K562 (cell line): Measurements from ENCODE around the gene FMNL3. TPM values are rescaled to one million over a fixed set of nuclear protein-coding genes. Genes with fewer than 3 reads are reported as not detected.

ENCODE experiments used
- ATF7 ChIP-seq: fragments of 450-650 bp; IDR thresholded peaks from 2 replicates; pipeline ENCODE4 v1.7.1; 2014; ENCODE audit warnings: mild to moderate bottlenecking, moderate library complexity
- CBX2 ChIP-seq: fragments of 200-600 bp; sonication (generic); IDR thresholded peaks from one replicate; pipeline ENCODE4 v1.6.1; 2012; ENCODE audit warnings: mild to moderate bottlenecking, low read length, inconsistent platforms; ENCODE audit not compliant: insufficient read depth, poor library complexity, severe bottlenecking
- DMBX1 ChIP-seq: fragments of 250-450 bp; sonication (Bioruptor Pico); IDR thresholded peaks from 2 replicates; pipeline ENCODE4 v1.8.0; 2022; ENCODE audit warnings: inconsistent platforms, mild to moderate bottlenecking, moderate library complexity, borderline replicate concordance
- DPF2 ChIP-seq: fragments of 450-650 bp; IDR thresholded peaks from 2 replicates; pipeline ENCODE4 v1.6.1; 2016
- HDAC6 ChIP-seq: IDR thresholded peaks from 2 replicates; pipeline ENCODE4 v1.6.1; 2012; ENCODE audit warnings: low read depth, mild to moderate bottlenecking, control low read depth, inconsistent platforms, low read length, moderate library complexity
- HNRNPL ChIP-seq: fragments of 200-400 bp; formaldehyde crosslinking; IDR thresholded peaks from 2 replicates; pipeline ENCODE4 v1.6.1; 2017; ENCODE audit warnings: low read depth, mild to moderate bottlenecking, low read length
- KDM1A ChIP-seq, 2 experiments: fragments of 450-650 bp; IDR thresholded peaks; 2 replicates each; pipeline ENCODE4 v1.6.1; 2016; ENCODE audit warnings: mild to moderate bottlenecking in 2 of 2
- KDM4B ChIP-seq, 2 experiments: fragments of 450-650 bp in 1 of 2; sonication (generic) in 1 of 2; IDR thresholded peaks; 2 replicates each; pipeline ENCODE4 v1.6.1; 2016 to 2017; ENCODE audit warnings: borderline replicate concordance in 2 of 2, antibody characterized with exemption in 1 of 2, low read depth in 1 of 2, mild to moderate bottlenecking in 1 of 2
- KLF10 ChIP-seq: fragments of 250-450 bp; sonication (Bioruptor Pico); IDR thresholded peaks from 2 replicates; pipeline ENCODE4 v1.6.1; 2021; ENCODE audit warnings: matching md5 sums
- MED1 ChIP-seq: sonication (generic); formaldehyde crosslinking; IDR thresholded peaks from 2 replicates; pipeline ENCODE4 v1.8.1; 2023; ENCODE audit warnings: missing genetic modification reagents, borderline replicate concordance
- MEF2A ChIP-seq: IDR thresholded peaks from 2 replicates; pipeline ENCODE4 v1.6.1; 2011; ENCODE audit warnings: low read depth, mild to moderate bottlenecking, low read length, moderate library complexity; ENCODE audit not compliant: control insufficient read depth
- NEUROD1 ChIP-seq: fragments of 150-350 bp; IDR thresholded peaks from 2 replicates; pipeline ENCODE4 v1.6.1; 2014; ENCODE audit warnings: borderline replicate concordance, low read length, low read depth; ENCODE audit not compliant: partially characterized antibody
- NUFIP1 ChIP-seq: fragments of 450-650 bp; IDR thresholded peaks from 2 replicates; pipeline ENCODE4 v1.6.1; 2018; ENCODE audit not compliant: partially characterized antibody
- POLR2H ChIP-seq: IDR thresholded peaks from 2 replicates; pipeline ENCODE4 v1.6.1; 2016; ENCODE audit warnings: missing genetic modification characterization, low read depth, mild to moderate bottlenecking, control low read depth, missing compliant biosample characterization, moderate library complexity
- ZBTB17 ChIP-seq: fragments of 450-650 bp; formaldehyde crosslinking; IDR thresholded peaks from 2 replicates; pipeline ENCODE4 v1.4.0; 2020; ENCODE audit warnings: mild to moderate bottlenecking
- ZC3H11A ChIP-seq: IDR thresholded peaks from 2 replicates; pipeline ENCODE4 v1.6.1; 2012; ENCODE audit warnings: low read depth, low read length, improper control_type of control experiment
- ZNF165 ChIP-seq: fragments of 250-450 bp; sonication (Bioruptor Pico); IDR thresholded peaks from 2 replicates; pipeline ENCODE4 v1.4.0; 2020; ENCODE audit warnings: borderline replicate concordance
- ZNF511 ChIP-seq: sonication (generic); formaldehyde crosslinking; IDR thresholded peaks from 2 replicates; pipeline ENCODE4 v1.8.0; 2022; ENCODE audit warnings: mild to moderate bottlenecking, missing genetic modification reagents
- ZNF780A ChIP-seq: fragments of 250-450 bp; sonication (Bioruptor Pico); IDR thresholded peaks from 2 replicates; pipeline ENCODE4 v1.5.0; 2021; ENCODE audit warnings: mild to moderate bottlenecking
- polyA plus RNA-seq, 8 experiments: library from polyadenylated mRNA; depleted of rRNA in 4 of 8; stranded (reverse) in 5 of 8; unstranded in 3 of 8; fragments of >200 nt; fragmentation: Nextera tagmentation in 2 of 8; fragmentation: Illumina TruSeq in 1 of 8; extraction: Ambion mirVana in 2 of 8; extraction: Trizol in 1 of 8; gene quantifications; 2 replicates each; pipeline versions ENCODE4 v1.2.1 to v1.2.3, GENCODE V29; 2011 to 2014; ENCODE audit warnings: inconsistent platforms in 1 of 8, missing spikeins in 1 of 8
- total RNA-seq, 7 experiments: library from RNA; depleted of rRNA in 6 of 7; stranded (reverse); fragments of >200 nt in 6 of 7; fragmentation: Illumina TruSeq in 2 of 7; extraction: Trizol in 2 of 7; gene quantifications; 2 replicates each; pipeline versions ENCODE4 v1.2.1 to v1.2.3, GENCODE V29; 2011 to 2021; ENCODE audit warnings: low replicate concordance in 1 of 7
- TF ChIP-seq, protein P1 (sequence below): fragments of 250-450 bp; sonication (Bioruptor Pico); IDR thresholded peaks from 2 replicates; pipeline ENCODE4 v1.4.0; 2020; ENCODE audit warnings: mild to moderate bottlenecking, moderate library complexity
- TF ChIP-seq, protein P2 (sequence below): fragments of 450-650 bp; formaldehyde crosslinking; IDR thresholded peaks from 2 replicates; pipeline ENCODE4 v1.4.0; 2022; ENCODE audit warnings: missing genetic modification characterization
- TF ChIP-seq, protein P3 (sequence below): fragments of 450-650 bp; formaldehyde crosslinking; IDR thresholded peaks from 2 replicates; pipeline ENCODE4 v1.4.0; 2022; ENCODE audit warnings: mild to moderate bottlenecking, moderate library complexity

The FMNL3 gene
- total and polyA plus RNA-seq, 9 of the 15 experiments (the other 6 are each of a cell fraction or from before 2014, with no cell fraction given): 0.49 to 14.4 (median 6.8) TPM

- TF ChIP-seq DPF2 (peak; percentile 51; the same call in 1 of the 2 replicates), ATF7 (peak; percentile 47; the same call in 1 of the 2 replicates), DMBX1 (CRISPR knock-in tag) (peak; percentile 46; the same call in 1 of the 2 replicates), HDAC6 (no peak), MED1 (CRISPR knock-in tag) (no peak), ZC3H11A (no peak), ZNF780A (CRISPR knock-in tag) (no peak), ZBTB17 (peak; percentile 68; the same call in 1 of the 2 replicates), NUFIP1 (no peak), KLF10 (CRISPR knock-in tag) (no peak), ZNF511 (no peak), NEUROD1 (peak; percentile 62), KDM4B (IDR thresholded peaks at IDR 0.05; ENCODE audit: borderline replicate concordance in 2 of 2, low read depth in 1 of 2) (0 out of 4 replicates have a peak, but pooled peaks of 1 of the 2 experiments have one; percentile 33), CBX2 (no peak), HNRNPL (no peak), ZNF165 (CRISPR knock-in tag) (0 out of 2 replicates have a peak, but pooled peaks have one; percentile 57), POLR2H (tag) (peak; percentile 56), MEF2A (peak; percentile 99), KDM1A (IDR thresholded peaks at IDR 0.05) (no peak)
- TF ChIP-seq, protein P1, sequence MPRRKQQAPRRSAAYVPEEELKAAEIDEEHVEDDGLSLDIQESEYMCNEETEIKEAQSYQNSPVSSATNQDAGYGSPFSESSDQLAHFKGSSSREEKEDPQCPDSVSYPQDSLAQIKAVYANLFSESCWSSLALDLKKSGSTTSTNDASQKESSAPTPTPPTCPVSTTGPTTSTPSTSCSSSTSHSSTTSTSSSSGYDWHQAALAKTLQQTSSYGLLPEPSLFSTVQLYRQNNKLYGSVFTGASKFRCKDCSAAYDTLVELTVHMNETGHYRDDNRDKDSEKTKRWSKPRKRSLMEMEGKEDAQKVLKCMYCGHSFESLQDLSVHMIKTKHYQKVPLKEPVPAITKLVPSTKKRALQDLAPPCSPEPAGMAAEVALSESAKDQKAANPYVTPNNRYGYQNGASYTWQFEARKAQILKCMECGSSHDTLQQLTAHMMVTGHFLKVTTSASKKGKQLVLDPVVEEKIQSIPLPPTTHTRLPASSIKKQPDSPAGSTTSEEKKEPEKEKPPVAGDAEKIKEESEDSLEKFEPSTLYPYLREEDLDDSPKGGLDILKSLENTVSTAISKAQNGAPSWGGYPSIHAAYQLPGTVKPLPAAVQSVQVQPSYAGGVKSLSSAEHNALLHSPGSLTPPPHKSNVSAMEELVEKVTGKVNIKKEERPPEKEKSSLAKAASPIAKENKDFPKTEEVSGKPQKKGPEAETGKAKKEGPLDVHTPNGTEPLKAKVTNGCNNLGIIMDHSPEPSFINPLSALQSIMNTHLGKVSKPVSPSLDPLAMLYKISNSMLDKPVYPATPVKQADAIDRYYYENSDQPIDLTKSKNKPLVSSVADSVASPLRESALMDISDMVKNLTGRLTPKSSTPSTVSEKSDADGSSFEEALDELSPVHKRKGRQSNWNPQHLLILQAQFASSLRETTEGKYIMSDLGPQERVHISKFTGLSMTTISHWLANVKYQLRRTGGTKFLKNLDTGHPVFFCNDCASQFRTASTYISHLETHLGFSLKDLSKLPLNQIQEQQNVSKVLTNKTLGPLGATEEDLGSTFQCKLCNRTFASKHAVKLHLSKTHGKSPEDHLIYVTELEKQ (CRISPR knock-in tag): no peak
- TF ChIP-seq, protein P2, sequence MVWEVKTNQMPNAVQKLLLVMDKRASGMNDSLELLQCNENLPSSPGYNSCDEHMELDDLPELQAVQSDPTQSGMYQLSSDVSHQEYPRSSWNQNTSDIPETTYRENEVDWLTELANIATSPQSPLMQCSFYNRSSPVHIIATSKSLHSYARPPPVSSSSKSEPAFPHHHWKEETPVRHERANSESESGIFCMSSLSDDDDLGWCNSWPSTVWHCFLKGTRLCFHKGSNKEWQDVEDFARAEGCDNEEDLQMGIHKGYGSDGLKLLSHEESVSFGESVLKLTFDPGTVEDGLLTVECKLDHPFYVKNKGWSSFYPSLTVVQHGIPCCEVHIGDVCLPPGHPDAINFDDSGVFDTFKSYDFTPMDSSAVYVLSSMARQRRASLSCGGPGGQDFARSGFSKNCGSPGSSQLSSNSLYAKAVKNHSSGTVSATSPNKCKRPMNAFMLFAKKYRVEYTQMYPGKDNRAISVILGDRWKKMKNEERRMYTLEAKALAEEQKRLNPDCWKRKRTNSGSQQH (CRISPR knock-in tag): 0 out of 2 replicates have a peak, but pooled peaks have one; percentile 48
- TF ChIP-seq, protein P3, sequence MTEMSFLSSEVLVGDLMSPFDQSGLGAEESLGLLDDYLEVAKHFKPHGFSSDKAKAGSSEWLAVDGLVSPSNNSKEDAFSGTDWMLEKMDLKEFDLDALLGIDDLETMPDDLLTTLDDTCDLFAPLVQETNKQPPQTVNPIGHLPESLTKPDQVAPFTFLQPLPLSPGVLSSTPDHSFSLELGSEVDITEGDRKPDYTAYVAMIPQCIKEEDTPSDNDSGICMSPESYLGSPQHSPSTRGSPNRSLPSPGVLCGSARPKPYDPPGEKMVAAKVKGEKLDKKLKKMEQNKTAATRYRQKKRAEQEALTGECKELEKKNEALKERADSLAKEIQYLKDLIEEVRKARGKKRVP (CRISPR knock-in tag): peak; percentile 54; the same call in 1 of the 2 replicates
Observed at GRCh38 chr12:49662998-49663843, 44.0 kb downstream of the FMNL3 start (continued).
